ENCODE data around the gene HOPX. TPM values are rescaled to one million over a fixed set of nuclear protein-coding genes. Genes with fewer than 3 reads are reported as not detected.

Gene HOPX
- total RNA-seq, 1 experiment from 2014 or later: 0.26 TPM

DNA sequence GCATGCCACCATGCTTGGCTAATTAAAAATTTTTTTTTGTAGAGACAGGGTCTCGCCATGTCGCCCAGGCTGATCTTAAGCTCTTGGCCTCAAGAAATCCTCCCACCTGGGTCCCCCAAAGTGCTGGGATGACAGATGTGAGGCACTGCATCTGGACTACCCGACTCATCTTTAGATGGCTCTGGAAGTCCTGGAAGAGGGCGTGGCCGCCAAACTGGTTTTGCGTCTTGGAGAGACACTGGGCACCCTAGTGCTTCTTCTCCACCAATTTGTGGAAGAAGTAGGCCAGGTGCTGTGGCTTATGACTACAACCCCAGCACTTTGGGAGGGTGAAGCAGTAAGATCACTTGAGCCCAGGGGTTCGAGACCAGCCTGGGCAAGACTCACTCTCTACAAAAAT lies 47.6 kb downstream of the HOPX start:
- Mint-ChIP-seq H3K9me3 (peaks cover 12% of the 10 kb centered on the region), H3K4me1 (no peaks in the 10 kb centered on the region), H3K4me3 (no peak overlapping the region), H3K36me3 (no peaks in the 10 kb centered on the region), H3K27ac (no peak overlapping the region), H3K27me3 (ENCODE audit: low read depth) (peaks cover 12% of the 10 kb centered on the region)
- TF ChIP-seq, protein P1, sequence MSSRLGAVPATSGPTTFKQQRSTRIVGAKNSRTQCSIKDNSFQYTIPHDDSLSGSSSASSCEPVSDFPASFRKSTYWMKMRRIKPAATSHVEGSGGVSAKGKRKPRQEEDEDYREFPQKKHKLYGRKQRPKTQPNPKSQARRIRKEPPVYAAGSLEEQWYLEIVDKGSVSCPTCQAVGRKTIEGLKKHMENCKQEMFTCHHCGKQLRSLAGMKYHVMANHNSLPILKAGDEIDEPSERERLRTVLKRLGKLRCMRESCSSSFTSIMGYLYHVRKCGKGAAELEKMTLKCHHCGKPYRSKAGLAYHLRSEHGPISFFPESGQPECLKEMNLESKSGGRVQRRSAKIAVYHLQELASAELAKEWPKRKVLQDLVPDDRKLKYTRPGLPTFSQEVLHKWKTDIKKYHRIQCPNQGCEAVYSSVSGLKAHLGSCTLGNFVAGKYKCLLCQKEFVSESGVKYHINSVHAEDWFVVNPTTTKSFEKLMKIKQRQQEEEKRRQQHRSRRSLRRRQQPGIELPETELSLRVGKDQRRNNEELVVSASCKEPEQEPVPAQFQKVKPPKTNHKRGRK (CRISPR knock-in tag; IDR thresholded peaks at IDR 0.05; ENCODE audit: borderline replicate concordance): no peak
- TF ChIP-seq, protein P2, sequence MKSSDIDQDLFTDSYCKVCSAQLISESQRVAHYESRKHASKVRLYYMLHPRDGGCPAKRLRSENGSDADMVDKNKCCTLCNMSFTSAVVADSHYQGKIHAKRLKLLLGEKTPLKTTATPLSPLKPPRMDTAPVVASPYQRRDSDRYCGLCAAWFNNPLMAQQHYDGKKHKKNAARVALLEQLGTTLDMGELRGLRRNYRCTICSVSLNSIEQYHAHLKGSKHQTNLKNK (CRISPR knock-in tag; IDR thresholded peaks at IDR 0.05): no peak
- TF ChIP-seq, protein P3, sequence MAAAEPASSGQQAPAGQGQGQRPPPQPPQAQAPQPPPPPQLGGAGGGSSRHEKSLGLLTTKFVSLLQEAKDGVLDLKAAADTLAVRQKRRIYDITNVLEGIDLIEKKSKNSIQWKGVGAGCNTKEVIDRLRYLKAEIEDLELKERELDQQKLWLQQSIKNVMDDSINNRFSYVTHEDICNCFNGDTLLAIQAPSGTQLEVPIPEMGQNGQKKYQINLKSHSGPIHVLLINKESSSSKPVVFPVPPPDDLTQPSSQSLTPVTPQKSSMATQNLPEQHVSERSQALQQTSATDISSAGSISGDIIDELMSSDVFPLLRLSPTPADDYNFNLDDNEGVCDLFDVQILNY (CRISPR knock-in tag; IDR thresholded peaks at IDR 0.05): no peak
- TF ChIP-seq, protein P4, sequence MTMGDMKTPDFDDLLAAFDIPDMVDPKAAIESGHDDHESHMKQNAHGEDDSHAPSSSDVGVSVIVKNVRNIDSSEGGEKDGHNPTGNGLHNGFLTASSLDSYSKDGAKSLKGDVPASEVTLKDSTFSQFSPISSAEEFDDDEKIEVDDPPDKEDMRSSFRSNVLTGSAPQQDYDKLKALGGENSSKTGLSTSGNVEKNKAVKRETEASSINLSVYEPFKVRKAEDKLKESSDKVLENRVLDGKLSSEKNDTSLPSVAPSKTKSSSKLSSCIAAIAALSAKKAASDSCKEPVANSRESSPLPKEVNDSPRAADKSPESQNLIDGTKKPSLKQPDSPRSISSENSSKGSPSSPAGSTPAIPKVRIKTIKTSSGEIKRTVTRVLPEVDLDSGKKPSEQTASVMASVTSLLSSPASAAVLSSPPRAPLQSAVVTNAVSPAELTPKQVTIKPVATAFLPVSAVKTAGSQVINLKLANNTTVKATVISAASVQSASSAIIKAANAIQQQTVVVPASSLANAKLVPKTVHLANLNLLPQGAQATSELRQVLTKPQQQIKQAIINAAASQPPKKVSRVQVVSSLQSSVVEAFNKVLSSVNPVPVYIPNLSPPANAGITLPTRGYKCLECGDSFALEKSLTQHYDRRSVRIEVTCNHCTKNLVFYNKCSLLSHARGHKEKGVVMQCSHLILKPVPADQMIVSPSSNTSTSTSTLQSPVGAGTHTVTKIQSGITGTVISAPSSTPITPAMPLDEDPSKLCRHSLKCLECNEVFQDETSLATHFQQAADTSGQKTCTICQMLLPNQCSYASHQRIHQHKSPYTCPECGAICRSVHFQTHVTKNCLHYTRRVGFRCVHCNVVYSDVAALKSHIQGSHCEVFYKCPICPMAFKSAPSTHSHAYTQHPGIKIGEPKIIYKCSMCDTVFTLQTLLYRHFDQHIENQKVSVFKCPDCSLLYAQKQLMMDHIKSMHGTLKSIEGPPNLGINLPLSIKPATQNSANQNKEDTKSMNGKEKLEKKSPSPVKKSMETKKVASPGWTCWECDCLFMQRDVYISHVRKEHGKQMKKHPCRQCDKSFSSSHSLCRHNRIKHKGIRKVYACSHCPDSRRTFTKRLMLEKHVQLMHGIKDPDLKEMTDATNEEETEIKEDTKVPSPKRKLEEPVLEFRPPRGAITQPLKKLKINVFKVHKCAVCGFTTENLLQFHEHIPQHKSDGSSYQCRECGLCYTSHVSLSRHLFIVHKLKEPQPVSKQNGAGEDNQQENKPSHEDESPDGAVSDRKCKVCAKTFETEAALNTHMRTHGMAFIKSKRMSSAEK (CRISPR knock-in tag; IDR thresholded peaks at IDR 0.05; ENCODE audit: borderline replicate concordance): no peak
- no peak for TF ChIP-seq KAT7 (CRISPR knock-in tag; IDR thresholded peaks at IDR 0.05; ENCODE audit: borderline replicate concordance)
- TF ChIP-seq SMAD3 (CRISPR knock-in tag; IDR thresholded peaks at IDR 0.05; ENCODE audit: borderline replicate concordance): no peak
- no peak for TF ChIP-seq JAZF1 (CRISPR knock-in tag; IDR thresholded peaks at IDR 0.05)
- no peak for TF ChIP-seq NR1H2 (CRISPR knock-in tag; IDR thresholded peaks at IDR 0.05)
- TF ChIP-seq, protein P5, sequence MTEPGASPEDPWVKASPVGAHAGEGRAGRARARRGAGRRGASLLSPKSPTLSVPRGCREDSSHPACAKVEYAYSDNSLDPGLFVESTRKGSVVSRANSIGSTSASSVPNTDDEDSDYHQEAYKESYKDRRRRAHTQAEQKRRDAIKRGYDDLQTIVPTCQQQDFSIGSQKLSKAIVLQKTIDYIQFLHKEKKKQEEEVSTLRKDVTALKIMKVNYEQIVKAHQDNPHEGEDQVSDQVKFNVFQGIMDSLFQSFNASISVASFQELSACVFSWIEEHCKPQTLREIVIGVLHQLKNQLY (CRISPR knock-in tag; IDR thresholded peaks at IDR 0.05): no peak
- no peak for TF ChIP-seq PRRX2 (CRISPR knock-in tag; IDR thresholded peaks at IDR 0.05)
- no peak for TF ChIP-seq ZNF423 (CRISPR knock-in tag; IDR thresholded peaks at IDR 0.05)
- TF ChIP-seq, protein P6, sequence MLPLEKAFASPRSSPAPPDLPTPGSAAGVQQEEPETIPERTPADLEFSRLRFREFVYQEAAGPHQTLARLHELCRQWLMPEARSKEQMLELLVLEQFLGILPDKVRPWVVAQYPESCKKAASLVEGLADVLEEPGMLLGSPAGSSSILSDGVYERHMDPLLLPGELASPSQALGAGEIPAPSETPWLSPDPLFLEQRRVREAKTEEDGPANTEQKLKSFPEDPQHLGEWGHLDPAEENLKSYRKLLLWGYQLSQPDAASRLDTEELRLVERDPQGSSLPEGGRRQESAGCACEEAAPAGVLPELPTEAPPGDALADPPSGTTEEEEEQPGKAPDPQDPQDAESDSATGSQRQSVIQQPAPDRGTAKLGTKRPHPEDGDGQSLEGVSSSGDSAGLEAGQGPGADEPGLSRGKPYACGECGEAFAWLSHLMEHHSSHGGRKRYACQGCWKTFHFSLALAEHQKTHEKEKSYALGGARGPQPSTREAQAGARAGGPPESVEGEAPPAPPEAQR (CRISPR knock-in tag; IDR thresholded peaks at IDR 0.05): no peak
- TF ChIP-seq GABPB1 (CRISPR knock-in tag; IDR thresholded peaks at IDR 0.05): no peak
- TF ChIP-seq ZNF263 (CRISPR knock-in tag; IDR thresholded peaks at IDR 0.05; ENCODE audit: low read depth): no peak
- TF ChIP-seq CREB1 (CRISPR knock-in tag; IDR thresholded peaks at IDR 0.05): no peak
- TF ChIP-seq ZNF121 (CRISPR knock-in tag; IDR thresholded peaks at IDR 0.05): no peak
- TF ChIP-seq, protein P7, sequence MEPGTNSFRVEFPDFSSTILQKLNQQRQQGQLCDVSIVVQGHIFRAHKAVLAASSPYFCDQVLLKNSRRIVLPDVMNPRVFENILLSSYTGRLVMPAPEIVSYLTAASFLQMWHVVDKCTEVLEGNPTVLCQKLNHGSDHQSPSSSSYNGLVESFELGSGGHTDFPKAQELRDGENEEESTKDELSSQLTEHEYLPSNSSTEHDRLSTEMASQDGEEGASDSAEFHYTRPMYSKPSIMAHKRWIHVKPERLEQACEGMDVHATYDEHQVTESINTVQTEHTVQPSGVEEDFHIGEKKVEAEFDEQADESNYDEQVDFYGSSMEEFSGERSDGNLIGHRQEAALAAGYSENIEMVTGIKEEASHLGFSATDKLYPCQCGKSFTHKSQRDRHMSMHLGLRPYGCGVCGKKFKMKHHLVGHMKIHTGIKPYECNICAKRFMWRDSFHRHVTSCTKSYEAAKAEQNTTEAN (CRISPR knock-in tag; IDR thresholded peaks at IDR 0.05): no peak
- TF ChIP-seq, protein P8, sequence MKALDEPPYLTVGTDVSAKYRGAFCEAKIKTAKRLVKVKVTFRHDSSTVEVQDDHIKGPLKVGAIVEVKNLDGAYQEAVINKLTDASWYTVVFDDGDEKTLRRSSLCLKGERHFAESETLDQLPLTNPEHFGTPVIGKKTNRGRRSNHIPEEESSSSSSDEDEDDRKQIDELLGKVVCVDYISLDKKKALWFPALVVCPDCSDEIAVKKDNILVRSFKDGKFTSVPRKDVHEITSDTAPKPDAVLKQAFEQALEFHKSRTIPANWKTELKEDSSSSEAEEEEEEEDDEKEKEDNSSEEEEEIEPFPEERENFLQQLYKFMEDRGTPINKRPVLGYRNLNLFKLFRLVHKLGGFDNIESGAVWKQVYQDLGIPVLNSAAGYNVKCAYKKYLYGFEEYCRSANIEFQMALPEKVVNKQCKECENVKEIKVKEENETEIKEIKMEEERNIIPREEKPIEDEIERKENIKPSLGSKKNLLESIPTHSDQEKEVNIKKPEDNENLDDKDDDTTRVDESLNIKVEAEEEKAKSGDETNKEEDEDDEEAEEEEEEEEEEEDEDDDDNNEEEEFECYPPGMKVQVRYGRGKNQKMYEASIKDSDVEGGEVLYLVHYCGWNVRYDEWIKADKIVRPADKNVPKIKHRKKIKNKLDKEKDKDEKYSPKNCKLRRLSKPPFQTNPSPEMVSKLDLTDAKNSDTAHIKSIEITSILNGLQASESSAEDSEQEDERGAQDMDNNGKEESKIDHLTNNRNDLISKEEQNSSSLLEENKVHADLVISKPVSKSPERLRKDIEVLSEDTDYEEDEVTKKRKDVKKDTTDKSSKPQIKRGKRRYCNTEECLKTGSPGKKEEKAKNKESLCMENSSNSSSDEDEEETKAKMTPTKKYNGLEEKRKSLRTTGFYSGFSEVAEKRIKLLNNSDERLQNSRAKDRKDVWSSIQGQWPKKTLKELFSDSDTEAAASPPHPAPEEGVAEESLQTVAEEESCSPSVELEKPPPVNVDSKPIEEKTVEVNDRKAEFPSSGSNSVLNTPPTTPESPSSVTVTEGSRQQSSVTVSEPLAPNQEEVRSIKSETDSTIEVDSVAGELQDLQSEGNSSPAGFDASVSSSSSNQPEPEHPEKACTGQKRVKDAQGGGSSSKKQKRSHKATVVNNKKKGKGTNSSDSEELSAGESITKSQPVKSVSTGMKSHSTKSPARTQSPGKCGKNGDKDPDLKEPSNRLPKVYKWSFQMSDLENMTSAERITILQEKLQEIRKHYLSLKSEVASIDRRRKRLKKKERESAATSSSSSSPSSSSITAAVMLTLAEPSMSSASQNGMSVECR (CRISPR knock-in tag; IDR thresholded peaks at IDR 0.05; ENCODE audit: borderline replicate concordance): no peak
- no peak for TF ChIP-seq FOXK1 (CRISPR knock-in tag; IDR thresholded peaks at IDR 0.05)
- TF ChIP-seq GRHL2 (CRISPR knock-in tag; IDR thresholded peaks at IDR 0.05; ENCODE audit: insufficient replicate concordance, severe bottlenecking): no peak
- ATAC-seq (no peak), DNase-seq (ENCODE audit: low spot score) (no peak)
- POLR2A ChIA-PET: no interaction called here
- CTCF ChIA-PET: interaction anchor here (1.0 kb wide), 1 partner anchor 203 kb away, joined by 3 read pairs; no protein-coding TSS in a partner anchor

Data from WTC11 (cell line).